Activated T-cell treated with anti-CD3 and anti-CD28 coated beads, Interleukin-2, amount 50 U/mL, for 72 hours (primary cell): ENCODE results near the gene GTPBP3. TPM values are rescaled to one million over a fixed set of nuclear protein-coding genes. Genes with fewer than 3 reads are reported as not detected.

Experiments
- ATAC-seq, 2 donors: fragments of 150-1000 bp; cut with Tn5 transposase; replicated peaks in 1 of 2; 2 replicates each; pipeline ENCODE4 v1.10.0; 2021; ENCODE audit warnings: moderate library complexity in 2 of 2, mild to moderate bottlenecking in 1 of 2
- DNase-seq, 2 donors: peaks; one replicate each; pipeline ENCODE4 v3.0.0; 2021 to 2022; ENCODE audit warnings: mixed read lengths in 1 of 2
- H3K27ac Mint-ChIP-seq: one replicate; pipeline ENCODE4 v1.8.0; 2022; ENCODE audit warnings: mild to moderate bottlenecking, moderate library complexity, mixed read lengths
- H3K27me3 Mint-ChIP-seq: one replicate; pipeline ENCODE4 v1.8.0; 2022; ENCODE audit warnings: low read depth, mixed read lengths
- H3K36me3 Mint-ChIP-seq, 2 donors: one replicate each; pipeline ENCODE4 v1.8.0; 2022; ENCODE audit warnings: mixed read lengths in 2 of 2, mild to moderate bottlenecking in 1 of 2; ENCODE audit not compliant: insufficient read depth in 2 of 2
- H3K4me1 Mint-ChIP-seq: one replicate; pipeline ENCODE4 v1.8.0; 2022; ENCODE audit warnings: low read depth, mixed read lengths
- H3K4me3 Mint-ChIP-seq, 2 donors: one replicate each; pipeline ENCODE4 v1.8.0; 2022; ENCODE audit warnings: mild to moderate bottlenecking in 2 of 2, mixed read lengths in 2 of 2, moderate library complexity in 2 of 2
- H3K9me3 Mint-ChIP-seq, 2 donors: one replicate each; pipeline ENCODE4 v1.8.0; 2022; ENCODE audit warnings: mixed read lengths in 2 of 2
- total RNA-seq, 2 donors: library from RNA; stranded (reverse); gene quantifications; one replicate each; pipeline ENCODE4 v1.2.3, GENCODE V29; 2022

Gene GTPBP3
- total RNA-seq, 2 donors from 2014 or later = 26.0 to 39.1 TPM

- peaks cover 34% of the 10 kb centered on the region for H3K4me1 Mint-ChIP-seq
- H3K27me3 Mint-ChIP-seq = peaks cover 4% of the 10 kb centered on the region
- no peak overlapping the region for H3K27ac Mint-ChIP-seq
- ATAC-seq (no peak), DNase-seq (no peak)
- peaks cover 0 to 5% of the 10 kb centered on the region in 2 donors for H3K36me3 Mint-ChIP-seq
- peaks cover 0 to 2% of the 10 kb centered on the region in 2 donors for H3K9me3 Mint-ChIP-seq
- peak overlapping the region; percentile 90 to 100 for H3K4me3 Mint-ChIP-seq
Measured at GRCh38 chr19:17335575-17335974, 1.8 kb upstream of the GTPBP3 start.

- peak; percentile 2 for ATAC-seq
- peaks cover 0 to 5% of the 10 kb centered on the region in 2 donors for H3K36me3 Mint-ChIP-seq
- H3K27ac Mint-ChIP-seq = peak overlapping the region; percentile 66
- peak overlapping the region; percentile 90 to 100 for H3K4me3 Mint-ChIP-seq
- H3K9me3 Mint-ChIP-seq = peaks cover 0 to under 1% of the 10 kb centered on the region in 2 donors
- peaks cover 30% of the 10 kb centered on the region for H3K4me1 Mint-ChIP-seq
- no peaks in the 10 kb centered on the region for H3K27me3 Mint-ChIP-seq
- peak; percentile 54 to 58 for DNase-seq
Measured at GRCh38 chr19:17337675-17338432, 501 bp downstream of the GTPBP3 start.

GRCh38 chr19:17338433-17339078 lies 1.2 kb downstream of the GTPBP3 start:
- H3K36me3 Mint-ChIP-seq = peaks cover 0 to 5% of the 10 kb centered on the region in 2 donors
- no peak for ATAC-seq
- H3K27ac Mint-ChIP-seq = no peak overlapping the region

GRCh38 chr19:17339088-17339741 lies 1.9 kb downstream of the GTPBP3 start:
- DNase-seq (peak; percentile 47 to 62), ATAC-seq (no peak)
- peak overlapping the region; percentile 90 to 100 for H3K4me3 Mint-ChIP-seq
- no peaks in the 10 kb centered on the region for H3K27me3 Mint-ChIP-seq
- no peak overlapping the region for H3K27ac Mint-ChIP-seq
- H3K9me3 Mint-ChIP-seq = no peaks in the 10 kb centered on the region
- H3K36me3 Mint-ChIP-seq = peaks cover 0 to 5% of the 10 kb centered on the region in 2 donors
- peaks cover 18% of the 10 kb centered on the region for H3K4me1 Mint-ChIP-seq

More at GRCh38 chr19:17338433-17339078, 1.2 kb downstream of the GTPBP3 start:
- no peak for DNase-seq
- Mint-ChIP-seq H3K9me3 (no peaks in the 10 kb centered on the region), H3K4me1 (peaks cover 24% of the 10 kb centered on the region), H3K27me3 (no peaks in the 10 kb centered on the region), H3K4me3 (peak overlapping the region; percentile 90 to 100)

GRCh38 chr19:17340302-17340870 lies 3.0 kb downstream of the GTPBP3 start:
- DNase-seq (no peak), ATAC-seq (no peak)
- Mint-ChIP-seq H3K4me3 (no peak overlapping the region), H3K4me1 (peaks cover 10% of the 10 kb centered on the region), H3K27me3 (no peaks in the 10 kb centered on the region), H3K27ac (no peak overlapping the region), H3K9me3 (no peaks in the 10 kb centered on the region), H3K36me3 (peaks cover 0 to 5% of the 10 kb centered on the region in 2 donors)

- Mint-ChIP-seq H3K4me1 (peaks cover 10% of the 10 kb centered on the region), H3K27ac (no peak overlapping the region), H3K27me3 (no peaks in the 10 kb centered on the region), H3K36me3 (peaks cover 0 to 5% of the 10 kb centered on the region in 2 donors), H3K4me3 (no peak overlapping the region), H3K9me3 (no peaks in the 10 kb centered on the region)
- DNase-seq (no peak), ATAC-seq (no peak)
Measured at GRCh38 chr19:17340871-17341357, 3.6 kb downstream of the GTPBP3 start.

- Mint-ChIP-seq H3K9me3 (no peaks in the 10 kb centered on the region), H3K36me3 (peaks cover 0 to 5% of the 10 kb centered on the region in 2 donors), H3K4me1 (peaks cover 12% of the 10 kb centered on the region), H3K4me3 (no peak overlapping the region), H3K27me3 (no peaks in the 10 kb centered on the region), H3K27ac (no peak overlapping the region)
- no peak for DNase-seq
- ATAC-seq = no peak
Measured at GRCh38 chr19:17341386-17341785, 4.0 kb downstream of the GTPBP3 start.

- no peak for ATAC-seq
- Mint-ChIP-seq H3K4me1 (peaks cover 15% of the 10 kb centered on the region), H3K9me3 (no peaks in the 10 kb centered on the region), H3K27ac (no peak overlapping the region), H3K27me3 (no peaks in the 10 kb centered on the region), H3K36me3 (peaks cover 0 to 3% of the 10 kb centered on the region in 2 donors), H3K4me3 (no peak overlapping the region)
- DNase-seq = no peak
Measured at GRCh38 chr19:17341845-17342244, 4.5 kb downstream of the GTPBP3 start.

GRCh38 chr19:17346109-17346671 lies 8.8 kb downstream of the GTPBP3 start:
- H3K9me3 Mint-ChIP-seq = no peaks in the 10 kb centered on the region
- H3K4me3 Mint-ChIP-seq = peak overlapping the region in 1 of 2 donors; percentile 13
- peak; percentile 84 to 88 for DNase-seq
- peaks cover 17% of the 10 kb centered on the region for H3K27me3 Mint-ChIP-seq
- no peaks in the 10 kb centered on the region for H3K36me3 Mint-ChIP-seq
- peak; percentile 95 to 96 for ATAC-seq
- no peak overlapping the region for H3K27ac Mint-ChIP-seq
- H3K4me1 Mint-ChIP-seq = peaks cover 9% of the 10 kb centered on the region

GRCh38 chr19:17347361-17347760 lies 10.0 kb downstream of the GTPBP3 start:
- Mint-ChIP-seq H3K4me3 (no peak overlapping the region), H3K27me3 (peaks cover 19% of the 10 kb centered on the region), H3K36me3 (no peaks in the 10 kb centered on the region), H3K9me3 (no peaks in the 10 kb centered on the region), H3K27ac (no peak overlapping the region), H3K4me1 (peaks cover 9% of the 10 kb centered on the region)
- DNase-seq (no peak), ATAC-seq (no peak)

GRCh38 chr19:17347877-17348276 lies 10.5 kb downstream of the GTPBP3 start:
- no peak for ATAC-seq

GRCh38 chr19:17348700-17349099 lies 11.3 kb downstream of the GTPBP3 start:
- Mint-ChIP-seq H3K27ac (no peak overlapping the region), H3K4me3 (no peak overlapping the region), H3K9me3 (no peaks in the 10 kb centered on the region), H3K27me3 (peaks cover 32% of the 10 kb centered on the region), H3K4me1 (peaks cover 9% of the 10 kb centered on the region), H3K36me3 (no peaks in the 10 kb centered on the region)
- ATAC-seq (no peak), DNase-seq (no peak)

More at GRCh38 chr19:17347877-17348276, 10.5 kb downstream of the GTPBP3 start:
- H3K9me3 Mint-ChIP-seq = no peaks in the 10 kb centered on the region
- H3K4me1 Mint-ChIP-seq = peaks cover 9% of the 10 kb centered on the region
- no peak overlapping the region for H3K4me3 Mint-ChIP-seq
- no peak for DNase-seq
- peaks cover 23% of the 10 kb centered on the region for H3K27me3 Mint-ChIP-seq
- H3K27ac Mint-ChIP-seq = no peak overlapping the region
- H3K36me3 Mint-ChIP-seq = no peaks in the 10 kb centered on the region
